GM20000 (cell line): ENCODE results near the gene CUX1.

Experiments
- DNase-seq: peaks from one replicate; pipeline ENCODE4 v3.0.0; 2012; ENCODE audit warnings: low spot score
- TF ChIP-seq, protein P1 (sequence below): IDR thresholded peaks from 2 replicates; pipeline ENCODE4 v1.5.1; 2012; ENCODE audit warnings: mild to moderate bottlenecking, control low read depth; ENCODE audit errors: extremely low read depth, missing control alignments

The CUX1 gene

GRCh38 chr7:102286237-102287110, 469.0 kb downstream of the CUX1 start, which contains the start of gene SH2B2:
Gene SH2B2 (plus strand): TSS chr7:102286868. CDS start chr7:102300551, 13,683 bp downstream.
- DNase-seq = peak; percentile 90
- TF ChIP-seq, protein P1, sequence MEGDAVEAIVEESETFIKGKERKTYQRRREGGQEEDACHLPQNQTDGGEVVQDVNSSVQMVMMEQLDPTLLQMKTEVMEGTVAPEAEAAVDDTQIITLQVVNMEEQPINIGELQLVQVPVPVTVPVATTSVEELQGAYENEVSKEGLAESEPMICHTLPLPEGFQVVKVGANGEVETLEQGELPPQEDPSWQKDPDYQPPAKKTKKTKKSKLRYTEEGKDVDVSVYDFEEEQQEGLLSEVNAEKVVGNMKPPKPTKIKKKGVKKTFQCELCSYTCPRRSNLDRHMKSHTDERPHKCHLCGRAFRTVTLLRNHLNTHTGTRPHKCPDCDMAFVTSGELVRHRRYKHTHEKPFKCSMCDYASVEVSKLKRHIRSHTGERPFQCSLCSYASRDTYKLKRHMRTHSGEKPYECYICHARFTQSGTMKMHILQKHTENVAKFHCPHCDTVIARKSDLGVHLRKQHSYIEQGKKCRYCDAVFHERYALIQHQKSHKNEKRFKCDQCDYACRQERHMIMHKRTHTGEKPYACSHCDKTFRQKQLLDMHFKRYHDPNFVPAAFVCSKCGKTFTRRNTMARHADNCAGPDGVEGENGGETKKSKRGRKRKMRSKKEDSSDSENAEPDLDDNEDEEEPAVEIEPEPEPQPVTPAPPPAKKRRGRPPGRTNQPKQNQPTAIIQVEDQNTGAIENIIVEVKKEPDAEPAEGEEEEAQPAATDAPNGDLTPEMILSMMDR = no peak

GRCh38 chr7:102287111-102287980, 469.9 kb downstream of the CUX1 start:
- peak; percentile 66 for DNase-seq
- TF ChIP-seq, protein P1 = no peak

DNA sequence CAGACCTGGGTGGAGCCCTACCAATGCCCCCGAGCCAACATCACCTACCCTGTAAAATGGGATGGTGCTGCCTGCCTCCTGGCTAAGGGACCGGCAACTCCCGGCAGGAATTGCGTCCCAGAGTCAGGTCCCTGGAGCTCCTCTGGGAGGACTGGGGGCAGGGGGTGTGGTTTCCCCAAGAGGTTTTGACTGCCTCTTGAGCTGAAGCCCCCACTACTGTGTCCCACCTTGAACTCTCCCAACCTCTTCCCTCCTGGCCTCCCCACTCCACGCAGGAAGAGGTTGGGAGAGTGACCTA, 470.5 kb downstream of the CUX1 start:
- no peak for DNase-seq
- TF ChIP-seq, protein P1 = no peak

DNA sequence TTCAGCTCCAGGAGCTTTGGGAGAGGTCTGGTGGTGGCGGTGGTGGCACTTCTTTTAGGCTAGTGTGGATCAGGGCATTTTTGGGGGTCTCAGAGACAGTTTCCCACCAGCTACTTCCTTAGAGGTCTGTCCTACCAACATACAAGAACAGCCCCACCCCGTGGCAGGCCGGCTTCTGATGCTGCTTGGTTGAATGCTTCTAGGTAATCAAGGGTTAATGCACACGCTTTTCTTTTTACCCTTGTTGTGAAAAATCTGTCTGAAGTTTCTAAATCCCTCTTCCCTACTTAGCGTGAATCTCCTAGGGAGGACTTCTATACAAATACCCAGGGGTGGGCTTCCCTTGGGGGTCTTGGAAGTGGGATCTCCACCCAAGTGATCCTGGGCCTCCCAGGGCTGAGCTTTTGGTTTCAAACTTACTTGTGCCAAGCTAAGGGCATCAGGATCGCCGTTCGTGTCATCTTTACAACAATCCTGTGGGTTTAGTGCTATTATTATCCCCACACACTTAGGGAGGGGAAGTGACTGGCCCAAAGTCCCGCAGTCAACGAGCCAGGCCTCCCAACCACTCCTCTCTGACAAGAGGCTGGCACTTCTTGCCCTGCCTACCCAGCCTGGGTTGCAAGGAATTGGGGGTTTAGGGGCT, 471.0 kb downstream of the CUX1 start:
- TF ChIP-seq, protein P1 = no peak
- no peak for DNase-seq

- no peak for DNase-seq
- TF ChIP-seq, protein P1 = no peak
Observed at GRCh38 chr7:102289057-102289456, 471.6 kb downstream of the CUX1 start.

GRCh38 chr7:102291056-102291915, 473.9 kb downstream of the CUX1 start:
- TF ChIP-seq, protein P1 = no peak
- peak; percentile 86 for DNase-seq
